ENCODE data around the gene EXD3. TPM values are rescaled to one million over a fixed set of nuclear protein-coding genes. Genes with fewer than 3 reads are reported as not detected.

EXD3 gene
- total and polyA plus RNA-seq, 2 of the 13 experiments (the other 11 are each of a cell fraction or from before 2014, with no cell fraction given), result 2.7 to 4.8 TPM

DNA sequence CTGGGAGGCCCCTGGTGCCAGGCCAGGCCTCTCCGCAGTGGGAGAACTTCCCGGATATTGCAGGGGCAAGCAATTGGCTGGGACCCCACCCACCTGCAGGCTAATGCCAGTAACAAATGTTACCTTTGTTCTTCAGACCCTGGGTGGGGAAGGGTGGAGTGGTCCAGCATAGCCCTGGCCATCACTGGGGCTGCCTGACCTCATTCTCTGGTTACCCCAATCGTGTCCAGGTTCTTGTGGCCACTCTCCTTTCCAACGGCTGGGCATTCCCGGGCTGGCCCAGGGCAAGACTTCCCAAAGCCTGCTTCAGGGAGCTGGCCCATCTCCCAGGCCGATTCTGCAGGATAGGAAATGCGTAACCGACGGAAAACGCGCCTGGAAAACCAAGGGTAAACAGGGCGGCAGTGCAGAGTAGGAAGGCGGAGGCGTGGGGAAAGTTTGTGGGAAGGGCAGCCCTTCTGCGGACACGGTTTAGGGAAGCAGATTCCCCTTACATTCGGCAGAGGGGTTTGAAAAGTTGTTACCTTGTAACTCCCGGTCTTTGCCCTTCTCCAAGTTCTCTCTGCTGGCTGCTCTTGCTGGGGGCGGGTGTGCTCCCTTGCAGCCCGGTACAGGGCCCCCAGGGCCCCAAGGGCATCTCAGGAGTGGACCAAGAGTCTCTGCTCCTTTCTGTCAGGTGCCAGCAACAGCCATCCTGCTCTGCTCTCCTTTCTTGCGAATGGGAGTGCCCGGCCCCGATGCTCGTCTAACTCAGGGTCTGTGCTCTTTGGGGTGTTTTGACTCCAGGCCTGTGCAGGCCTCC is 124.4 kb downstream of the EXD3 start (continued):
- TF ChIP-seq, protein P1, sequence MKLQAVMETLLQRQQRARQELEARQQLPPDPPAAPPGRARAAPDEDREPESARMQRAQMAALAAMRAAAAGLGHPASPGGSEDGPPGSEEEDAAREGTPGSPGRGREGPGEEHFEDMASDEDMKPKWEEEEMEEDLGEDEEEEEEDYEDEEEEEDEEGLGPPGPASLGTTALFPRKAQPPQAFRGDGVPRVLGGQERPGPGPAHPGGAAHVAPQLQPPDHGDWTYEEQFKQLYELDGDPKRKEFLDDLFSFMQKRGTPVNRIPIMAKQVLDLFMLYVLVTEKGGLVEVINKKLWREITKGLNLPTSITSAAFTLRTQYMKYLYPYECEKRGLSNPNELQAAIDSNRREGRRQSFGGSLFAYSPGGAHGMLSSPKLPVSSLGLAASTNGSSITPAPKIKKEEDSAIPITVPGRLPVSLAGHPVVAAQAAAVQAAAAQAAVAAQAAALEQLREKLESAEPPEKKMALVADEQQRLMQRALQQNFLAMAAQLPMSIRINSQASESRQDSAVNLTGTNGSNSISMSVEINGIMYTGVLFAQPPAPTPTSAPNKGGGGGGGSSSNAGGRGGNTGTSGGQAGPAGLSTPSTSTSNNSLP (IDR thresholded peaks at IDR 0.05; ENCODE audit: low read depth, low read length), result no peak
- TF ChIP-seq, protein P2, sequence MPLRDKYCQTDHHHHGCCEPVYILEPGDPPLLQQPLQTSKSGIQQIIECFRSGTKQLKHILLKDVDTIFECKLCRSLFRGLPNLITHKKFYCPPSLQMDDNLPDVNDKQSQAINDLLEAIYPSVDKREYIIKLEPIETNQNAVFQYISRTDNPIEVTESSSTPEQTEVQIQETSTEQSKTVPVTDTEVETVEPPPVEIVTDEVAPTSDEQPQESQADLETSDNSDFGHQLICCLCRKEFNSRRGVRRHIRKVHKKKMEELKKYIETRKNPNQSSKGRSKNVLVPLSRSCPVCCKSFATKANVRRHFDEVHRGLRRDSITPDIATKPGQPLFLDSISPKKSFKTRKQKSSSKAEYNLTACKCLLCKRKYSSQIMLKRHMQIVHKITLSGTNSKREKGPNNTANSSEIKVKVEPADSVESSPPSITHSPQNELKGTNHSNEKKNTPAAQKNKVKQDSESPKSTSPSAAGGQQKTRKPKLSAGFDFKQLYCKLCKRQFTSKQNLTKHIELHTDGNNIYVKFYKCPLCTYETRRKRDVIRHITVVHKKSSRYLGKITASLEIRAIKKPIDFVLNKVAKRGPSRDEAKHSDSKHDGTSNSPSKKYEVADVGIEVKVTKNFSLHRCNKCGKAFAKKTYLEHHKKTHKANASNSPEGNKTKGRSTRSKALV (CRISPR knock-in tag; IDR thresholded peaks at IDR 0.05), result peak; percentile 75
- TF ChIP-seq U2AF1 (optimal IDR thresholded peaks at IDR 0.05; ENCODE audit: low read depth, low read length) (no peak), ZNF34 (CRISPR knock-in tag; IDR thresholded peaks at IDR 0.05; ENCODE audit: borderline replicate concordance) (no peak), HOXA9 (CRISPR knock-in tag; IDR thresholded peaks at IDR 0.05; ENCODE audit: borderline replicate concordance) (no peak), SALL1 (CRISPR knock-in tag; IDR thresholded peaks at IDR 0.05) (0 out of 2 replicates have a peak, but pooled peaks have one; percentile 8), EEA1 (CRISPR knock-in tag; IDR thresholded peaks at IDR 0.05; ENCODE audit: borderline replicate concordance) (no peak), KLF9 (CRISPR knock-in tag; IDR thresholded peaks at IDR 0.05; ENCODE audit: low read depth) (no peak), GATAD1 (CRISPR knock-in tag; IDR thresholded peaks at IDR 0.05) (no peak), RARA (CRISPR knock-in tag; IDR thresholded peaks at IDR 0.05) (no peak), MBD4 (IDR thresholded peaks at IDR 0.05; ENCODE audit: borderline replicate concordance, low read length) (no peak), MED8 (CRISPR knock-in tag; IDR thresholded peaks at IDR 0.05; ENCODE audit: insufficient replicate concordance) (no peak), FOXA1 (IDR thresholded peaks at IDR 0.05) (no peak), FOXA1 (CRISPR knock-in tag; IDR thresholded peaks at IDR 0.05) (0 out of 2 replicates have a peak, but pooled peaks have one; percentile 22)
- TF ChIP-seq, protein P3, sequence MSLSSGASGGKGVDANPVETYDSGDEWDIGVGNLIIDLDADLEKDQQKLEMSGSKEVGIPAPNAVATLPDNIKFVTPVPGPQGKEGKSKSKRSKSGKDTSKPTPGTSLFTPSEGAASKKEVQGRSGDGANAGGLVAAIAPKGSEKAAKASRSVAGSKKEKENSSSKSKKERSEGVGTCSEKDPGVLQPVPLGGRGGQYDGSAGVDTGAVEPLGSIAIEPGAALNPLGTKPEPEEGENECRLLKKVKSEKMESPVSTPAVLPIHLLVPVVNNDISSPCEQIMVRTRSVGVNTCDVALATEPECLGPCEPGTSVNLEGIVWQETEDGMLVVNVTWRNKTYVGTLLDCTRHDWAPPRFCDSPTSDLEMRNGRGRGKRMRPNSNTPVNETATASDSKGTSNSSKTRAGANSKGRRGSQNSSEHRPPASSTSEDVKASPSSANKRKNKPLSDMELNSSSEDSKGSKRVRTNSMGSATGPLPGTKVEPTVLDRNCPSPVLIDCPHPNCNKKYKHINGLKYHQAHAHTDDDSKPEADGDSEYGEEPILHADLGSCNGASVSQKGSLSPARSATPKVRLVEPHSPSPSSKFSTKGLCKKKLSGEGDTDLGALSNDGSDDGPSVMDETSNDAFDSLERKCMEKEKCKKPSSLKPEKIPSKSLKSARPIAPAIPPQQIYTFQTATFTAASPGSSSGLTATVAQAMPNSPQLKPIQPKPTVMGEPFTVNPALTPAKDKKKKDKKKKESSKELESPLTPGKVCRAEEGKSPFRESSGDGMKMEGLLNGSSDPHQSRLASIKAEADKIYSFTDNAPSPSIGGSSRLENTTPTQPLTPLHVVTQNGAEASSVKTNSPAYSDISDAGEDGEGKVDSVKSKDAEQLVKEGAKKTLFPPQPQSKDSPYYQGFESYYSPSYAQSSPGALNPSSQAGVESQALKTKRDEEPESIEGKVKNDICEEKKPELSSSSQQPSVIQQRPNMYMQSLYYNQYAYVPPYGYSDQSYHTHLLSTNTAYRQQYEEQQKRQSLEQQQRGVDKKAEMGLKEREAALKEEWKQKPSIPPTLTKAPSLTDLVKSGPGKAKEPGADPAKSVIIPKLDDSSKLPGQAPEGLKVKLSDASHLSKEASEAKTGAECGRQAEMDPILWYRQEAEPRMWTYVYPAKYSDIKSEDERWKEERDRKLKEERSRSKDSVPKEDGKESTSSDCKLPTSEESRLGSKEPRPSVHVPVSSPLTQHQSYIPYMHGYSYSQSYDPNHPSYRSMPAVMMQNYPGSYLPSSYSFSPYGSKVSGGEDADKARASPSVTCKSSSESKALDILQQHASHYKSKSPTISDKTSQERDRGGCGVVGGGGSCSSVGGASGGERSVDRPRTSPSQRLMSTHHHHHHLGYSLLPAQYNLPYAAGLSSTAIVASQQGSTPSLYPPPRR (CRISPR knock-in tag; IDR thresholded peaks at IDR 0.05; ENCODE audit: borderline replicate concordance), result no peak
- TF ChIP-seq, protein P4, sequence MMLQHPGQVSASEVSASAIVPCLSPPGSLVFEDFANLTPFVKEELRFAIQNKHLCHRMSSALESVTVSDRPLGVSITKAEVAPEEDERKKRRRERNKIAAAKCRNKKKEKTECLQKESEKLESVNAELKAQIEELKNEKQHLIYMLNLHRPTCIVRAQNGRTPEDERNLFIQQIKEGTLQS (CRISPR knock-in tag; IDR thresholded peaks at IDR 0.05), result no peak
